Colonic mucosa (tissue), 4 donors: ENCODE measurements around the gene PDCD10. TPM values are rescaled to one million over a fixed set of nuclear protein-coding genes. Genes with fewer than 3 reads are reported as not detected.

ENCODE experiments used
- DNase-seq: peaks from one replicate; pipeline ENCODE4 v3.0.0-alpha.2; 2020
- H3K27ac ChIP-seq: fragments of 200-600 bp; one replicate; pipeline ENCODE4 v1.8.0; 2021
- H3K27me3 ChIP-seq: fragments of 200-600 bp; one replicate; pipeline ENCODE4 v1.8.0; 2021
- H3K36me3 ChIP-seq: fragments of 200-600 bp; one replicate; pipeline ENCODE4 v1.8.0; 2021
- H3K4me1 ChIP-seq: fragments of 200-600 bp; one replicate; pipeline ENCODE4 v1.8.0; 2021; ENCODE audit warnings: mild to moderate bottlenecking
- H3K4me3 ChIP-seq: fragments of 200-600 bp; one replicate; pipeline ENCODE4 v1.8.0; 2021
- H3K9ac ChIP-seq, 2 donors: one replicate each; pipeline ENCODE4 v1.7.0; 2013; ENCODE audit warnings: control low read depth in 2 of 2, low read depth in 2 of 2, low read length in 2 of 2
- H3K9me3 ChIP-seq: fragments of 200-600 bp; one replicate; pipeline ENCODE4 v1.8.0; 2021
- CTCF ChIP-seq: fragments of 200-600 bp; IDR thresholded peaks from one replicate; pipeline ENCODE4 v1.8.0; 2022; ENCODE audit warnings: antibody characterized with exemption, mild to moderate bottlenecking
- intact Hi-C: fragments of 100-400 bp; cut with DNase I; formaldehyde crosslinking; loops from one replicate; pipeline ENCODE4 v1.14.1; 2022
- total RNA-seq, 2 donors: library from RNA; stranded (reverse); fragmentation: NEBNext Ultra II Directional in 1 of 2; extraction: Animal tissue kit (Norgen Biotek cat#: 25700) in 1 of 2; gene quantifications; one replicate each; pipeline ENCODE4 v1.2.1, GENCODE V29; 2021
- donor health status: healthy.
- donor health status: DM: no; HTN: no; CAD: no.
- donor health status: DM: no; HTN: no; CAD: no.

PDCD10 gene
- total RNA-seq, 2 donors from 2014 or later = 67.3 to 87.0 TPM

GRCh38 chr3:167728632-167729323, 5.9 kb downstream of the PDCD10 start:
- H3K36me3 ChIP-seq = no peaks in the 10 kb centered on the region
- DNase-seq = no peak
- no peak for TF ChIP-seq CTCF
- H3K4me3 ChIP-seq = no peak overlapping the region
- no peaks in the 10 kb centered on the region for H3K27me3 ChIP-seq
- H3K9me3 ChIP-seq = no peaks in the 10 kb centered on the region
- no peaks in the 10 kb centered on the region for H3K4me1 ChIP-seq
- no peak overlapping the region for H3K9ac ChIP-seq
- intact Hi-C loops = no loop called here
- no peak overlapping the region for H3K27ac ChIP-seq

- no peak overlapping the region for H3K9ac ChIP-seq
- H3K36me3 ChIP-seq = no peaks in the 10 kb centered on the region
- H3K27ac ChIP-seq = no peak overlapping the region
- DNase-seq = no peak
- H3K27me3 ChIP-seq = no peaks in the 10 kb centered on the region
- TF ChIP-seq CTCF = no peak
- intact Hi-C loops = no loop called here
- no peaks in the 10 kb centered on the region for H3K4me1 ChIP-seq
- no peak overlapping the region for H3K4me3 ChIP-seq
- H3K9me3 ChIP-seq = no peaks in the 10 kb centered on the region
These were observed 6.5 kb downstream of the PDCD10 start for GRCh38 chr3:167728176-167728575.

GRCh38 chr3:167723872-167724271, 10.8 kb downstream of the PDCD10 start:
- no peak for DNase-seq

GRCh38 chr3:167723025-167723512, 11.6 kb downstream of the PDCD10 start:
- no peak for TF ChIP-seq CTCF
- no peak overlapping the region for H3K9ac ChIP-seq
- no peak overlapping the region for H3K27ac ChIP-seq
- intact Hi-C loops = no loop called here
- DNase-seq = no peak
- H3K36me3 ChIP-seq = no peaks in the 10 kb centered on the region
- H3K4me1 ChIP-seq = no peaks in the 10 kb centered on the region
- no peak overlapping the region for H3K4me3 ChIP-seq
- H3K27me3 ChIP-seq = no peaks in the 10 kb centered on the region
- no peaks in the 10 kb centered on the region for H3K9me3 ChIP-seq

More at GRCh38 chr3:167723872-167724271, 10.8 kb downstream of the PDCD10 start:
- no peak overlapping the region for H3K9ac ChIP-seq
- no peaks in the 10 kb centered on the region for H3K36me3 ChIP-seq
- no peak for TF ChIP-seq CTCF
- H3K27me3 ChIP-seq = no peaks in the 10 kb centered on the region
- H3K27ac ChIP-seq = no peak overlapping the region
- no peak overlapping the region for H3K4me3 ChIP-seq
- H3K9me3 ChIP-seq = no peaks in the 10 kb centered on the region
- no peaks in the 10 kb centered on the region for H3K4me1 ChIP-seq
- intact Hi-C loops = no loop called here

GRCh38 chr3:167718582-167718981, 16.1 kb downstream of the PDCD10 start:
- no peaks in the 10 kb centered on the region for H3K9me3 ChIP-seq
- intact Hi-C loops = no loop called here

More at GRCh38 chr3:167718582-167718981, 16.1 kb downstream of the PDCD10 start:
- H3K36me3 ChIP-seq = no peaks in the 10 kb centered on the region
- TF ChIP-seq CTCF = no peak
- H3K27ac ChIP-seq = no peak overlapping the region
- no peak overlapping the region for H3K4me3 ChIP-seq
- no peaks in the 10 kb centered on the region for H3K4me1 ChIP-seq
- no peaks in the 10 kb centered on the region for H3K27me3 ChIP-seq
- no peak for DNase-seq
- H3K9ac ChIP-seq = no peak overlapping the region
